GM12878 (cell line): Measurements from ENCODE around the gene MSI2. TPM values are rescaled to one million over a fixed set of nuclear protein-coding genes. Genes with fewer than 3 reads are reported as not detected.

Experiments
- ATAC-seq: fragments of 200-7000 bp; cut with Tn5 transposase; 3 replicates; pipeline ENCODE4 v1.9.1; 2020; ENCODE audit warnings: mild to moderate bottlenecking, moderate library complexity
- BruUV-seq: library from RNA; stranded (reverse); fragments of 400-500 nt; replicated peaks from 2 replicates; lab custom pipeline; 2021; lab: Mats Ljungman, UMichigan
- CTCF ChIA-PET: fragments of 300-600 bp; sonication (Branson Sonifier 250); formaldehyde crosslinking; extraction: SDS; loops from one replicate; lab custom pipeline; 2021; ENCODE audit warnings: inconsistent platforms; lab: Yijun Ruan, JAX
- POLR2A ChIA-PET: fragments of 350-600 bp; formaldehyde crosslinking; extraction: SDS; loops from one replicate; lab custom pipeline; 2021; ENCODE audit warnings: inconsistent platforms; lab: Charles Lee
- RAD21 ChIA-PET: fragments of 300-600 bp; sonication (Branson Sonifier 250); formaldehyde crosslinking; loops from one replicate; lab custom pipeline; 2023; ENCODE audit warnings: antibody characterized with exemption; ENCODE audit not compliant: unreplicated experiment; lab: Charles Lee
- SMC1A ChIA-PET: fragments of 300-600 bp; sonication (Branson Sonifier 250); formaldehyde crosslinking; loops from one replicate; lab custom pipeline; 2023; ENCODE audit not compliant: unreplicated experiment, uncharacterized antibody; lab: Charles Lee
- DNase-seq: peaks from one replicate; pipeline ENCODE4 v3.0.0-alpha.2; 2011; ENCODE audit warnings: low read depth, low spot score
- FAIRE-seq: peaks from 3 replicates; lab custom pipeline; 2011; peaks lifted over from hg19 to GRCh38; lab: Jason Lieb, UNC
- H2AFZ ChIP-seq: 2 replicates; pipeline ENCODE4 v1.6.0; 2011; ENCODE audit warnings: low read depth, low read length, control low read depth; ENCODE audit not compliant: control insufficient read depth
- H3K27ac ChIP-seq: 2 replicates; pipeline ENCODE4 v1.5.1; 2011; ENCODE audit warnings: control low read depth; ENCODE audit not compliant: control insufficient read depth, insufficient read depth
- H3K27me3 ChIP-seq, 2 experiments: replicated peaks in 1 of 2; 2 replicates each; pipeline versions ENCODE4 v1.6.0 to v1.6.1; 2011; ENCODE audit warnings: low read length in 1 of 2; ENCODE audit not compliant: control insufficient read depth in 2 of 2, insufficient read depth in 2 of 2
- H3K36me3 ChIP-seq, 2 experiments: 2 replicates each; pipeline ENCODE4 v1.5.1; 2011; ENCODE audit warnings: low read length in 1 of 2; ENCODE audit not compliant: control insufficient read depth in 2 of 2, insufficient read depth in 2 of 2
- H3K4me1 ChIP-seq: 2 replicates; pipeline ENCODE4 v1.6.1; 2011; ENCODE audit warnings: mild to moderate bottlenecking, low read length, moderate library complexity, mixed read lengths; ENCODE audit not compliant: control insufficient read depth, insufficient read depth
- H3K4me2 ChIP-seq: 2 replicates; pipeline ENCODE4 v1.6.0; 2011; ENCODE audit warnings: control low read depth; ENCODE audit not compliant: control insufficient read depth, insufficient read depth
- H3K4me3 ChIP-seq: fragments of 200-600 bp; sonication (generic); 2 replicates; pipeline ENCODE4 v1.5.1; 2016
- H3K79me2 ChIP-seq: 2 replicates; pipeline ENCODE4 v1.6.0; 2011; ENCODE audit warnings: low read length; ENCODE audit not compliant: control insufficient read depth, insufficient read depth
- H3K9ac ChIP-seq: 2 replicates; pipeline ENCODE4 v1.8.0; 2011; ENCODE audit warnings: low read length, control low read depth, mixed read lengths; ENCODE audit not compliant: control insufficient read depth, insufficient read depth
- H3K9me3 ChIP-seq: replicated peaks from 3 replicates; pipeline ENCODE4 v1.5.1; 2011; ENCODE audit warnings: mild to moderate bottlenecking, low read length; ENCODE audit not compliant: control insufficient read depth, insufficient read depth
- H4K20me1 ChIP-seq: 2 replicates; pipeline ENCODE4 v1.6.0; 2011; ENCODE audit not compliant: control insufficient read depth, insufficient read depth
- BRCA1 ChIP-seq: IDR thresholded peaks from 2 replicates; pipeline ENCODE4 v1.6.1; 2011; ENCODE audit warnings: low read depth, low read length, improper control_type of control experiment
- FOXK2 ChIP-seq: fragments of 450-650 bp; IDR thresholded peaks from 2 replicates; pipeline ENCODE4 v1.6.1; 2017; ENCODE audit warnings: mild to moderate bottlenecking, moderate library complexity
- JUND ChIP-seq: IDR thresholded peaks from 2 replicates; pipeline ENCODE4 v1.6.1; 2012; ENCODE audit warnings: low read depth, mild to moderate bottlenecking, low read length, improper control_type of control experiment, moderate library complexity
- MEF2B ChIP-seq: fragments of 450-650 bp; IDR thresholded peaks from 2 replicates; pipeline ENCODE4 v1.6.1; 2018; ENCODE audit warnings: mild to moderate bottlenecking, moderate library complexity; ENCODE audit not compliant: partially characterized antibody, poor library complexity, severe bottlenecking
- MLLT1 ChIP-seq: fragments of 450-650 bp; IDR thresholded peaks from 2 replicates; pipeline ENCODE4 v1.6.1; 2016; ENCODE audit warnings: mild to moderate bottlenecking
- NFYB ChIP-seq: IDR thresholded peaks from 2 replicates; pipeline ENCODE4 v1.6.1; 2011; ENCODE audit warnings: low read depth, mild to moderate bottlenecking, low read length, improper control_type of control experiment, moderate library complexity; ENCODE audit not compliant: insufficient read depth
- RBBP5 ChIP-seq: fragments of 200-600 bp; sonication (generic); conservative IDR thresholded peaks from 2 replicates; pipeline ENCODE4 v1.6.1; 2016
- RELA ChIP-seq: fragments of 450-650 bp; IDR thresholded peaks from 2 replicates; pipeline ENCODE4 v1.8.0; 2014; ENCODE audit warnings: borderline replicate concordance; ENCODE audit not compliant: partially characterized antibody
- SMC3 ChIP-seq: IDR thresholded peaks from 2 replicates; pipeline ENCODE4 v1.6.1; 2011; ENCODE audit warnings: low read length, improper control_type of control experiment, borderline replicate concordance
- SP1 ChIP-seq: IDR thresholded peaks from one replicate; pipeline ENCODE4 v1.6.1; 2011; ENCODE audit warnings: low read depth, low read length
- SREBF1 ChIP-seq: IDR thresholded peaks from 2 replicates; pipeline ENCODE4 v1.6.1; 2012; ENCODE audit warnings: mild to moderate bottlenecking, low read length
- SUZ12 ChIP-seq: fragments of 200-600 bp; sonication (generic); IDR thresholded peaks from one replicate; pipeline ENCODE4 v1.6.1; 2018; ENCODE audit warnings: antibody characterized with exemption, mild to moderate bottlenecking; ENCODE audit not compliant: unreplicated experiment
- USF1 ChIP-seq: IDR thresholded peaks from 2 replicates; pipeline ENCODE4 v1.6.1; 2011; ENCODE audit warnings: borderline replicate concordance, low read depth, mild to moderate bottlenecking, moderate library complexity, mixed read lengths, low read length; ENCODE audit not compliant: insufficient read depth; ENCODE audit errors: extremely low read length
- ZZZ3 ChIP-seq: IDR thresholded peaks from 2 replicates; pipeline ENCODE4 v1.6.1; 2011; ENCODE audit warnings: low read depth; ENCODE audit not compliant: control insufficient read depth, insufficient read length
- WGBS: methylation state at CpG from one replicate; pipeline ENCODE4 v1.1.6; 2016; ENCODE audit warnings: low lambda C conversion rate; ENCODE audit not compliant: insufficient replicate concordance, insufficient coverage; ENCODE audit errors: missing lambda C conversion rate; 5-methylcytosine and 5-hydroxymethylcytosine counted together
- in situ Hi-C: fragments of 300-500 bp; cut with MboI; formaldehyde crosslinking; loops from 9 replicates; pipeline ENCODE4 v1.14.3; 2018; ENCODE audit warnings: mixed read lengths
- intact Hi-C: fragments of 100-400 bp; cut with micrococcal nuclease; formaldehyde crosslinking; loops from one replicate; pipeline ENCODE4 v1.14.2; 2022; ENCODE audit not compliant: unreplicated experiment
- polyA plus RNA-seq, 11 experiments: library from polyadenylated mRNA; depleted of rRNA in 4 of 11; unstranded in 6 of 11; stranded (reverse) in 5 of 11; fragments of >200 nt; fragmentation: Nextera tagmentation in 4 of 11; fragmentation: Illumina TruSeq in 1 of 11; extraction: Ambion mirVana in 4 of 11; extraction: Trizol in 1 of 11; gene quantifications; 1 replicate in 1 of 11; 2 replicates in 10 of 11; pipeline versions ENCODE4 v1.2.1 to v1.2.3, GENCODE V29; 2011 to 2016; ENCODE audit warnings: inconsistent platforms in 2 of 11, missing spikeins in 2 of 11, low read depth in 1 of 11
- total RNA-seq, 4 experiments: library from RNA; depleted of rRNA in 3 of 4; stranded (reverse); fragments of >200 nt in 3 of 4; fragmentation: Illumina TruSeq in 1 of 4; extraction: Trizol in 1 of 4; gene quantifications; 2 replicates each; pipeline versions ENCODE4 v1.2.1 to v1.2.3, GENCODE V29; 2013 to 2021

MSI2 gene
- total and polyA plus RNA-seq, 10 of the 15 experiments (the other 5 are each of a cell fraction or from before 2014, with no cell fraction given) = 6.1 to 76.1 (median 42.0) TPM

GRCh38 chr17:57626520-57627210 lies 370.3 kb downstream of the MSI2 start:
- no peak overlapping the region for H3K4me2 ChIP-seq
- ChIA-PET SMC1A (interaction anchor here (0.8 kb wide), 1 partner anchor 21 kb away, joined by 3 read pairs; no protein-coding TSS in a partner anchor), POLR2A (no interaction called here), CTCF (interaction anchor here (2.6 kb wide), 1 partner anchor 46 kb away, joined by 8 read pairs; no protein-coding TSS in a partner anchor), RAD21 (no interaction called here)
- no peaks in the 10 kb centered on the region for H3K9me3 ChIP-seq
- peaks cover 49% of the 10 kb centered on the region for H3K4me1 ChIP-seq
- peaks cover 13 to 17% of the 10 kb centered on the region in 2 experiments for H3K36me3 ChIP-seq
- H2AFZ ChIP-seq = no peak overlapping the region
- H3K27ac ChIP-seq = no peak overlapping the region
- 93% methylated on average over 16 of the region's 16 CpGs for WGBS
- H3K27me3 ChIP-seq = no peaks in the 10 kb centered on the region
- intact Hi-C loops (no loop called here), in situ Hi-C loops (no loop called here)
- H3K79me2 ChIP-seq = no peaks in the 10 kb centered on the region
- no peak overlapping the region for H3K9ac ChIP-seq
- no peak overlapping the region for H3K4me3 ChIP-seq
- ATAC-seq (no peak), DNase-seq (no peak), FAIRE-seq (no peak)
- TF ChIP-seq USF1 (no peak), RELA (no peak), FOXK2 (no peak), BRCA1 (no peak)
- no peaks in the 10 kb centered on the region; the same call in 1 of the 2 replicates for H4K20me1 ChIP-seq
- no TSS peak for BruUV-seq

DNA sequence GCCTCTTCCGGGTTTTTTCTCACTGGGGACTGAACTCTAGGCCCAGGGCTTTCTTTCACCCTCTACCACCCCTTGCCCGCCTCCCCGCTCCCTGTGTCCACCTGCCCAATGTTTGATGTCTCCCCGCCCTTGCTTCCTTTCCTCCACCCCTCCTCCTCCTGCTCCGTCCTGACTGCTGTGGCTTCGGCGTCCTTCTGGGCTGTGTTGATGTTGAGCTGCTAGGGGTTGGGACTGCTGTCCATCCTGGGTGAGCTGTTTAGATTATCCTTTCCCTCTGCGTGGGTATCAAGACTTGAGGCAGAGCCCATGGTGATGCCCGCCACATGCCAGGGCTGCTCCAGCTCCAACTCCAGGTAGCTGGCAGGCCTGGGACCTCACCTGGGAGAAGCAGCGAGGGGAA lies 371.3 kb downstream of the MSI2 start:
- FAIRE-seq = no peak
- H4K20me1 ChIP-seq = no peaks in the 10 kb centered on the region; the same call in 1 of the 2 replicates
- no peak overlapping the region for H3K4me2 ChIP-seq
- H3K4me3 ChIP-seq = no peak overlapping the region
- ChIA-PET CTCF (interaction anchor here (2.6 kb wide), 1 partner anchor 45 kb away, joined by 8 read pairs; no protein-coding TSS in a partner anchor), SMC1A (no interaction called here), POLR2A (no interaction called here), RAD21 (no interaction called here)
- no peak for TF ChIP-seq SUZ12
- no peak for TF ChIP-seq ZZZ3
- no peak for TF ChIP-seq RBBP5
- TF ChIP-seq JUND = no peak
- TF ChIP-seq NFYB = no peak
- no peak for TF ChIP-seq SREBF1
- no peak for TF ChIP-seq SP1
- TF ChIP-seq SMC3 = no peak
- no peak for TF ChIP-seq MLLT1
- TF ChIP-seq MEF2B = no peak
- no peak for ATAC-seq
- no peak for DNase-seq
- WGBS = 97% methylated on average over 10 of the region's 10 CpGs
- intact Hi-C loops = no loop called here
- H3K79me2 ChIP-seq = no peaks in the 10 kb centered on the region
- H2AFZ ChIP-seq = no peak overlapping the region
- H3K27me3 ChIP-seq = no peaks in the 10 kb centered on the region
- BruUV-seq = no TSS peak
- in situ Hi-C loops = no loop called here
- H3K27ac ChIP-seq = no peak overlapping the region
- peaks cover 15 to 19% of the 10 kb centered on the region in 2 experiments for H3K36me3 ChIP-seq
- H3K9ac ChIP-seq = no peak overlapping the region
- H3K4me1 ChIP-seq = peaks cover 40% of the 10 kb centered on the region
- H3K9me3 ChIP-seq = no peaks in the 10 kb centered on the region
